BE2C (cell line): ENCODE results near the gene NLRP9.

Experiments
- DNase-seq: peaks from one replicate; pipeline ENCODE4 v3.0.0-alpha.2; 2020
- H3K27me3 ChIP-seq: fragments of 250-450 bp; sonication (Bioruptor Pico); 2 replicates; pipeline ENCODE4 v1.5.1; 2020; ENCODE audit warnings: mild to moderate bottlenecking
- H3K36me3 ChIP-seq: fragments of 250-450 bp; sonication (Bioruptor Pico); 2 replicates; pipeline ENCODE4 v1.5.1; 2020; ENCODE audit warnings: mild to moderate bottlenecking
- H3K4me1 ChIP-seq: fragments of 250-450 bp; sonication (Bioruptor Pico); 2 replicates; pipeline ENCODE4 v1.5.1; 2020
- H3K4me3 ChIP-seq: 2 replicates; pipeline ENCODE4 v1.5.1; 2011; ENCODE audit warnings: low read depth, low read length
- H3K9me3 ChIP-seq: fragments of 250-450 bp; sonication (Bioruptor Pico); 2 replicates; pipeline ENCODE4 v1.5.1; 2020
- TF ChIP-seq, protein P1 (sequence below): IDR thresholded peaks from 2 replicates; pipeline ENCODE4 v1.5.1; 2012; ENCODE audit warnings: mild to moderate bottlenecking, low read depth, low read length

Gene NLRP9

DNA sequence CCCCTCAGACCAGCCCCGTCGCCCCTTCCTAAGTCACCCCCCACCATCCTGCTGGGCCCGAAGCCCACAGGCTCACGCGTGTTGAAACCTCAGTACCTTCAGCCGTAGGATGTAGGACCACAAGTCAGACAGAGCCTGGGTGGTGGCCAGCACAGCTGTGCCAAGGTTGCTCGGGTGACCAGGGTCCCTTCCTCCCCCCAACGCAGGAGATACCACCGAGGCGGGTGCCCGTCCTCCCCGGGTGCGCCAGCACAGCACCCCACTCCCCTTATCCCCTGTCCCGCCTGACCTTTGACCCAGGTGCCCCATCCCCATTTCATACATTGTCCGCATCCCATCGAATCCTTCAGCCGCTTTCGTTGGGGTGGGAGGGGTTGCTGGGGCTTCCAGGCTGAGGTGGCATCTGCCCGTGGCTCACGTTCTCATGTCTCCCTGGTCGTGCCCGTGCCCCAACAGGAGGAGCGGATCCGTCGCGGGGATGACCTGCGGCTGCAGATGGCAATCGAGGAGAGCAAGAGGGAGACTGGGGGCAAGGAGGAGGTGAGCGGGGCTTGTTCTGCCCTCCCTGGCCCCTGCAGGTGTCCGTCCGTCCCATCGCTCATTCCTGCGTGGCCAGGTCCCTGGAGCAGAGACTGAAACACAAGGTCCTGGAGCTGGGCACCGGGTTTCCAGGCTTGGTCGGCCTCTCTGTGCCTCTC, 48.6 kb downstream of the NLRP9 start:
- no peaks in the 10 kb centered on the region for H3K9me3 ChIP-seq
- no peaks in the 10 kb centered on the region for H3K27me3 ChIP-seq
- TF ChIP-seq, protein P1, sequence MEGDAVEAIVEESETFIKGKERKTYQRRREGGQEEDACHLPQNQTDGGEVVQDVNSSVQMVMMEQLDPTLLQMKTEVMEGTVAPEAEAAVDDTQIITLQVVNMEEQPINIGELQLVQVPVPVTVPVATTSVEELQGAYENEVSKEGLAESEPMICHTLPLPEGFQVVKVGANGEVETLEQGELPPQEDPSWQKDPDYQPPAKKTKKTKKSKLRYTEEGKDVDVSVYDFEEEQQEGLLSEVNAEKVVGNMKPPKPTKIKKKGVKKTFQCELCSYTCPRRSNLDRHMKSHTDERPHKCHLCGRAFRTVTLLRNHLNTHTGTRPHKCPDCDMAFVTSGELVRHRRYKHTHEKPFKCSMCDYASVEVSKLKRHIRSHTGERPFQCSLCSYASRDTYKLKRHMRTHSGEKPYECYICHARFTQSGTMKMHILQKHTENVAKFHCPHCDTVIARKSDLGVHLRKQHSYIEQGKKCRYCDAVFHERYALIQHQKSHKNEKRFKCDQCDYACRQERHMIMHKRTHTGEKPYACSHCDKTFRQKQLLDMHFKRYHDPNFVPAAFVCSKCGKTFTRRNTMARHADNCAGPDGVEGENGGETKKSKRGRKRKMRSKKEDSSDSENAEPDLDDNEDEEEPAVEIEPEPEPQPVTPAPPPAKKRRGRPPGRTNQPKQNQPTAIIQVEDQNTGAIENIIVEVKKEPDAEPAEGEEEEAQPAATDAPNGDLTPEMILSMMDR: no peak
- peaks cover 12% of the 10 kb centered on the region for H3K4me1 ChIP-seq
- peaks cover 63% of the 10 kb centered on the region for H3K36me3 ChIP-seq
- no peak for DNase-seq
- no peak overlapping the region for H3K4me3 ChIP-seq

DNA sequence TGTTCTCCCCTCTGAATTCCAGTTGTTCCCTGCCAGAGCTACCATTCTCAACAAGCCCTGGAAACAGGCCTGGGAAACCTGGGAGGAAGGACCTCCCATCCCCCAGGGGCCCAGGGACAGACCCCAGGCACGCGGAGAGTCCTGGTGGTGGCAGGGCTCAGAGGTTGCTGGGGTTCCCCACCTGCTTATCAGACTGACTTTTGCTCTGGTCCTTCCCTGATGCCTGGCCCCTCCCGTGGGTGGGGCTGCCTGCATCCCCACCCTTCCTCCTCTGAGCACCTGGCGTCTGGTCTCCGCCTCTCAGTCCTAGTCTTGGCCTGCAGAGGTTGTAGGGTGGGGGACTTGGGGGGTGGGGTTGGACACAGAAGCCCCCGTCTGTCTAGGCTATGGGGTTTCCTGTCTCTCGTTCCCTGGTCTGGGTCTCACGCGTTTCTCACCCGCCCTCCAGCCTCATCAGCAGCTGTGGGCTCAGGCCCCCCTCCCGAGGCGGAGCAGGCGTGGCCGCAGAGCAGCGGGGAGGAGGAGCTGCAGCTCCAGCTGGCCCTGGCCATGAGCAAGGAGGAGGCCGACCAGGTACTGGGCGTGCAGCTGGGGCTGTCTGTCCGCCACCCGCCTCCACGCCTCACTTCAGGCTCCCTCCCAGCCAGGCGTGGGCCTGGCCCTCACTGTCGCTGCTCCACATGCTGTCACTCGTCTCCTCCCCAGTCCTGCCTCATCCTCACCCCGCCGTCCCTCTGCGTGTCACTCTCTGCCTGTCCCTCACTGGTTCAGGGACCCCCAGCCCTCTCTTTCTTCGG, 49.6 kb downstream of the NLRP9 start:
- Histone ChIP-seq H3K4me1 (peaks cover 12% of the 10 kb centered on the region), H3K36me3 (peaks cover 65% of the 10 kb centered on the region)
- DNase-seq: peak; percentile 77

DNA sequence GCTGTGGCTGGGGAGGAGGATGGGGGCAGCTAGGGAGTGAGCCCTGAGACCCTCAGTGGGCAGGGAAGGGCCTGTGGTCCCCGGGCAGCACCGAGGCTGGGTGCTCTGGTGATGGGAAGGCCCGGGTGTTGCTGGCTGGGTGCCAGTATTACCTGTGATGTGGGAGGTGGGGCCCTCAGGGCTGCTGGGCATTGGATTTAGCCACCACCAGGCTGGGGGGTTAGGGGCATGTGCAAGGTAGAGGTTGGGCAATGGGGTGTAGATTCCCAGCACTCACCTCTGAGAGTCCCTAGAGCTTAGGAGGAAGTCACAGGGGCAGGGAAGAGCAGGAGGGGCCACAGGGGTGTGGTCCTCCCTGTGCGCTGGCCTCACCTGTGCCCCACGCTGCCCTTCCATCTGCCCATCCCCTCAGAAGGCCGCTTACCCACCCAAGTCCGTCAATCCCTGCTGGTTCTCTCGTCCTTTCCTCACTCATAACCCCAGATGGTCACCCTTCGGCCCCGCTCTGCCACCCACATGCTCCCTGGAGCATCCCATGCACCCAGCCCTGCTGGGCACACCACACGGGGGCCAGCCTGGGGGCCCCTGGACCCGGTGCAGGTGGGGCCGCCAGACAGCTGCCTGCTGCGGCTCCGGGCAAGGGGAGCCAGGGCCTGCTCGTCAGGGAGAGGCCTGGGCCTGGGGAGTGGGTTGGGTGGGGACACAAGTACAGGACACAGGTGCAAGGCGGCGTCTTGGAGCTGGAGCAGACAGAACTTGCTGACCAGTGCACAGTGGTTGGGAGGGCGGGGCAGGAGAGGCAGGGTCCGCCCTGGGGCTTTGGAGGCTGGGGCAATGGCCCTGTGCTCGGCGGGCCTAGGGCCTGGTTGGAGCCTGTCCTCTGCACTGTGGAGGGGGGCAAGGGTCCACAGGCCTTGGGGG, 50.7 kb downstream of the NLRP9 start:
- DNase-seq: no peak
- Histone ChIP-seq H3K4me1 (peaks cover 12% of the 10 kb centered on the region), H3K9me3 (no peaks in the 10 kb centered on the region), H3K4me3 (no peak overlapping the region), H3K27me3 (no peaks in the 10 kb centered on the region), H3K36me3 (peaks cover 70% of the 10 kb centered on the region)
- TF ChIP-seq, protein P1: no peak

More for the DNA sequence above, 49.6 kb downstream of the NLRP9 start:
- no peaks in the 10 kb centered on the region for H3K27me3 ChIP-seq
- H3K9me3 ChIP-seq: no peaks in the 10 kb centered on the region
- H3K4me3 ChIP-seq: no peak overlapping the region
- TF ChIP-seq, protein P1: no peak

DNA sequence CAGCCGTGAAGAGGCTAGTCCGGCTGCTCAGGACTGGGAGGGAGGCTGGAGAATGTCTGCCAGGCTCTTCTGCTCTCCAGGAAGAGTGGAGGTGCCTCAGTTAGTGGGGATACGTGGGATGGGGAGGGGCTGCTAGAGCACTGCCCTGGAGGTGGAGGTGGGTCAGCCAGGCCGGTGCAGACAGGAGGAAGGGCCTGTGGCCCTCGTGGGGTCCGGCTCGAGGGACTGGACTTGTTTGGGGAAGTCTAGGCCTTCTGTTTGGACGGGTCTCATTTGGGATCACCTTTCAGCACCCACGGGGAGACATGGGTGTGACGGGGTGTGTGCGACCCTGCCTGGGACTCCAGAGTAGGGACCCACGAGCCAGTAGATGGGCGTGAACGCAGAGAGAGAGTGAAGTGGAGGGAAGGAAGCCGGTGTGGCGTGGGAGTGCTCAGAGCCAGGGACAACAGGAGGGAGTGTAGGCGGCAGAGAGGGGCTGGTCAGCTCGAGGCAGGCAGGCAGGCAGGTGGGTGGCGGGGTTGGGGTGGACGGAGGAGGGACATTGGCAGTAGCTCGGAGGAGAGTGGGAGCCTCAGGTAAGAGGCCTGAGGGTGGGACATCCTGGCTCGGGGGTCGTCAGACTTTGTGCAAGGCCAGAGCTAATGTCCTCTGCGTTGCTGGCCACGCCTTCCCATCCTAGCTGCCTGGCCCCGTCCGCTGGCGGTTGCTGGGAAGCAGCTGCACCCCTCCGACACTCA, 51.7 kb downstream of the NLRP9 start:
- H3K4me1 ChIP-seq: peaks cover 12% of the 10 kb centered on the region

DNA sequence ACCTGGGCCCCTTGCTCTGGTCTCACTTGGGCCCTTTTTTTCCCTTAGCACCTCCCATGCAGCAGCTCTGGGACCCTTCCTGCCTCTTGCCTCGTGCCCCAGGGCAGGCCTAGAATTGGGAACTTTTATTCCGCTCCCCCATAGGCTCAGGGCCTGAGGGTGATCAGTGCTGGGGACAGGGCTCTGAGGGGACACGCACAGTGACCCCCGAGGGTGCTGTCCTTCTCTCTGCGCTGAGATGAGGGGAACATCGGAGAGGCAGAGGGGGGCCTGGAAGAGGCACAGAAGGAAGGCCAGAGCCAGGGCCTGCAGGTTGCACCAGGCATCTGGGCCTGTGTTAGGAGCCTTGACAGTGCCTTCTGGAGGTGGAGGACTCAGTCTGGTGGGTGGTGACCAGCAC, 52.4 kb downstream of the NLRP9 start:
- H3K27me3 ChIP-seq: no peaks in the 10 kb centered on the region
- no peak for DNase-seq
- no peaks in the 10 kb centered on the region for H3K9me3 ChIP-seq
- no peak overlapping the region for H3K4me3 ChIP-seq
- peaks cover 12% of the 10 kb centered on the region for H3K4me1 ChIP-seq
- TF ChIP-seq, protein P1: no peak
- peaks cover 77% of the 10 kb centered on the region for H3K36me3 ChIP-seq

More for the DNA sequence above, 51.7 kb downstream of the NLRP9 start:
- Histone ChIP-seq H3K27me3 (no peaks in the 10 kb centered on the region), H3K36me3 (peaks cover 74% of the 10 kb centered on the region), H3K9me3 (no peaks in the 10 kb centered on the region), H3K4me3 (no peak overlapping the region)
- TF ChIP-seq, protein P1: no peak
- no peak for DNase-seq
